HEK293T (cell line): Measurements from ENCODE around the gene SPAM1.
"Not testable (repeated sequence)": the region's sequence is repeated elsewhere in the genome, so short reads cannot be mapped to it uniquely, and the experiment has no call there.

Source experiments
- CTCF ChIA-PET: fragments of 350-600 bp; formaldehyde crosslinking; extraction: SDS; loops from one replicate; lab custom pipeline; 2021; ENCODE audit warnings: antibody characterized with exemption, inconsistent platforms; lab: Yijun Ruan, JAX
- POLR2A ChIA-PET: fragments of 350-600 bp; formaldehyde crosslinking; extraction: SDS; loops from one replicate; lab custom pipeline; 2020; ENCODE audit warnings: antibody characterized with exemption, inconsistent platforms; lab: Yijun Ruan, JAX
- DNase-seq: peaks from one replicate; pipeline ENCODE4 v3.0.0; 2012; ENCODE audit warnings: mixed read lengths; ENCODE audit errors: extremely low spot score
- ARNT ChIP-seq: fragments of 450-650 bp; IDR thresholded peaks from 2 replicates; pipeline ENCODE4 v1.6.1; 2017; ENCODE audit warnings: mild to moderate bottlenecking
- BHLHE40 ChIP-seq: fragments of 450-650 bp; IDR thresholded peaks from 2 replicates; pipeline ENCODE4 v1.6.1; 2016; ENCODE audit warnings: mild to moderate bottlenecking, moderate library complexity, borderline replicate concordance
- ELF4 ChIP-seq: fragments of 450-650 bp; IDR thresholded peaks from 2 replicates; pipeline ENCODE4 v1.6.1; 2017; ENCODE audit warnings: antibody characterized with exemption
- FOXA1 ChIP-seq: fragments of 450-650 bp; IDR thresholded peaks from 2 replicates; pipeline ENCODE4 v1.6.1; 2016; ENCODE audit warnings: mild to moderate bottlenecking
- FOXK2 ChIP-seq: fragments of 450-650 bp; IDR thresholded peaks from 2 replicates; pipeline ENCODE4 v1.6.1; 2016; ENCODE audit warnings: mild to moderate bottlenecking
- FOXM1 ChIP-seq: fragments of 450-650 bp; IDR thresholded peaks from 2 replicates; pipeline ENCODE4 v1.6.1; 2017; ENCODE audit warnings: mild to moderate bottlenecking, borderline replicate concordance
- HDGF ChIP-seq: fragments of 450-650 bp; IDR thresholded peaks from 2 replicates; pipeline ENCODE4 v1.6.1; 2017; ENCODE audit warnings: antibody characterized with exemption, borderline replicate concordance
- L3MBTL2 ChIP-seq: fragments of 450-650 bp; conservative IDR thresholded peaks from 2 replicates; pipeline ENCODE4 v1.6.1; 2016; ENCODE audit warnings: mild to moderate bottlenecking
- LEF1 ChIP-seq: fragments of 450-650 bp; IDR thresholded peaks from 2 replicates; pipeline ENCODE4 v1.6.1; 2017; ENCODE audit warnings: mild to moderate bottlenecking, borderline replicate concordance
- NFRKB ChIP-seq: fragments of 450-650 bp; IDR thresholded peaks from 2 replicates; pipeline ENCODE4 v1.6.1; 2016; ENCODE audit warnings: mild to moderate bottlenecking, moderate library complexity
- SP1 ChIP-seq: fragments of 450-650 bp; IDR thresholded peaks from 2 replicates; pipeline ENCODE4 v1.6.1; 2017
- TARDBP ChIP-seq: fragments of 450-650 bp; IDR thresholded peaks from 2 replicates; pipeline ENCODE4 v1.6.1; 2016
- ZNF384 ChIP-seq: fragments of 450-650 bp; IDR thresholded peaks from 2 replicates; pipeline ENCODE4 v1.6.1; 2016
- TF ChIP-seq, protein P1 (sequence below): fragments of 450-650 bp; IDR thresholded peaks from 2 replicates; pipeline ENCODE4 v1.6.1; 2016

The SPAM1 gene

DNA sequence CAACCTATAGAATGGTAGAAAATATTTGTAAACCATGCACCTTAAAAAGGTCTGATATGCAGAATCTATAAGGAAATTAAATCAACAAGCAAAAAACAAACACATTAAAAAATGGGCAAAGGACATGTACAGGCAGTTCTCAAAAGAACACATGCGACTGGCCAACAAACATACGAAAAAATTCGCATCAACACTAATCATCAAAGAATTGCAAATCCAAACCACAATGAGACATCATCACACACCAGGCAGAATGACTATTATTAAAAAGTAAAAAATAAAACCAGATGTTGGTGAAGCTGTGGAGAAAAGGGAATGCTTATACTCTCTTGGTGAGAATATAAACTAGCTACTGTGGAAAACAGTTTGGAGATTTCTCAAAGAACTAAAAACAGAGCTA is 74.7 kb downstream of the SPAM1 start:
- DNase-seq: no peak
- TF ChIP-seq ELF4 (no peak), LEF1 (no peak), BHLHE40 (no peak), ZNF384 (no peak), ARNT (no peak), NFRKB (no peak), FOXK2 (no peak), HDGF (no peak), L3MBTL2 (no peak), FOXA1 (no peak), SP1 (no peak), FOXM1 (no peak), TARDBP (no peak)
- TF ChIP-seq, protein P1, sequence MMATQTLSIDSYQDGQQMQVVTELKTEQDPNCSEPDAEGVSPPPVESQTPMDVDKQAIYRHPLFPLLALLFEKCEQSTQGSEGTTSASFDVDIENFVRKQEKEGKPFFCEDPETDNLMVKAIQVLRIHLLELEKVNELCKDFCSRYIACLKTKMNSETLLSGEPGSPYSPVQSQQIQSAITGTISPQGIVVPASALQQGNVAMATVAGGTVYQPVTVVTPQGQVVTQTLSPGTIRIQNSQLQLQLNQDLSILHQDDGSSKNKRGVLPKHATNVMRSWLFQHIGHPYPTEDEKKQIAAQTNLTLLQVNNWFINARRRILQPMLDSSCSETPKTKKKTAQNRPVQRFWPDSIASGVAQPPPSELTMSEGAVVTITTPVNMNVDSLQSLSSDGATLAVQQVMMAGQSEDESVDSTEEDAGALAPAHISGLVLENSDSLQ: no peak
- CTCF ChIA-PET: no interaction called here
- POLR2A ChIA-PET: no interaction called here

DNA sequence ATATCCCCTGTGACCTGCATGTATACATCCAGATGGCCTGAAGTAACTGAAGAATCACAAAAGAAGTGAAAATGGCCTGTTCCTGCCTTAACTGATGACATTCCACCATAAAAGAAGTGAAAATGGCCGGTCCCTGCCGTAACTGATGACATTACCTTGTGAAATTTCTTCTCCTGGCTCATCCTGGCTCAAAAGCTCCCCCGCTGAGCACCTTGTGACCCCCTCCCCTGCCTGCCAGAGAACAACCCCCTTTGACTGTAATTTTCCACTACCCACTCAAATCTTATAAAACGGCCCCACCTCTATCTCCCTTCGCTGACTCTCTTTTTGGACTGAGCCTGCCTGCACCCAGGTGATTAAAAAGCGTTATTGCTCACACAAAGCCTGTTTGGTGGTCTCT is 83.3 kb downstream of the SPAM1 start:
- DNase-seq, POLR2A ChIA-PET: not testable (repeated sequence)
- CTCF ChIA-PET: interaction anchor here (0.8 kb wide), 1 partner anchor 21 kb away, joined by 3 read pairs; no protein-coding TSS in a partner anchor

DNA sequence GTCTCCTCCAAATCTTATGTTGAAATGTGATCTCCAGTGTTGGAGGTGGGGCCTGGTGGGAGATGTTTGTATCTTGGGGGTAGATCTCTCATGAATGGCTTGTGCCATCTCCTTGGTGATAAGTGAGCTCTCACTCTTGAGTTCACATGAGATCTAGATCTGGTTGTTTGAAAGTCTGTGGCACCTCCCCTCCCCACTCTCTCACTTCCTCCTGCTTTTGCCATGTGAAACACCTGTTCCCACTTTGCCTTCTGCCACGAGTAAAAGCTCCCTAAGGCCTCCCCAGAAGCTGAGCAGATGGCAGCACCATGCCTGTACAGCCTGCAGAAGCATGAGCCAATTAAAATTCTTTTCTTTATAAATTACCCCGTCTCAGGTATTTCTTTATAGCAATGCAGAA is 84.3 kb downstream of the SPAM1 start:
- TF ChIP-seq FOXA1 (no peak), LEF1 (no peak), BHLHE40 (no peak), TARDBP (no peak), ZNF384 (no peak), L3MBTL2 (no peak), NFRKB (no peak), SP1 (no peak), ELF4 (no peak), FOXK2 (no peak)
- no peak for DNase-seq
- ChIA-PET CTCF (no interaction called here), POLR2A (no interaction called here)
